Stimulated activated CD4-positive, alpha-beta T cell treated with anti-CD3 and anti-CD28 coated beads, TNF-alpha, amount 100 ng/mL, for 48 hours (primary cell): Measurements from ENCODE around the gene UNC79.

ENCODE experiments used
- DNase-seq, 3 donors: peaks; one replicate each; pipeline ENCODE4 v3.0.0-alpha.2; 2020; ENCODE audit warnings: low read depth in 3 of 3

UNC79 gene

DNA sequence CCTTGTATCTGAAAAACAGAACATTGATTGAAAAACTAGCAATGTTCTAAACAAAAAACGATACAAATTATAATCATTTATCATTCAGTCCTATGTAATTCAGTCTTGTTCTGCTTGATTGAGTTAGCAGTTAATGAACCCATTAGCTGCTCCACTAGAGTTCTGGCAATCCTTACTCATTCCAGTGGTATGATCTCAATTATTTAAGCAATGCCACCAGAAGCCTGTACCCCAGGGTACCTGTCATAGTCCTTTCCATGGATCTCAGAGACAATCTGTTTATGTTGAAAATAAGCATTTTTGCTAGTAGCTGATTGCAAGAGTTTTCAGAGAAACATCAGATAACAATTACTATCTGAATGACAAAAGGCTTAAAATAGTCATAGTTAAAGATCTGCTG is 115.9 kb downstream of the UNC79 start:
- no peak for DNase-seq

DNA sequence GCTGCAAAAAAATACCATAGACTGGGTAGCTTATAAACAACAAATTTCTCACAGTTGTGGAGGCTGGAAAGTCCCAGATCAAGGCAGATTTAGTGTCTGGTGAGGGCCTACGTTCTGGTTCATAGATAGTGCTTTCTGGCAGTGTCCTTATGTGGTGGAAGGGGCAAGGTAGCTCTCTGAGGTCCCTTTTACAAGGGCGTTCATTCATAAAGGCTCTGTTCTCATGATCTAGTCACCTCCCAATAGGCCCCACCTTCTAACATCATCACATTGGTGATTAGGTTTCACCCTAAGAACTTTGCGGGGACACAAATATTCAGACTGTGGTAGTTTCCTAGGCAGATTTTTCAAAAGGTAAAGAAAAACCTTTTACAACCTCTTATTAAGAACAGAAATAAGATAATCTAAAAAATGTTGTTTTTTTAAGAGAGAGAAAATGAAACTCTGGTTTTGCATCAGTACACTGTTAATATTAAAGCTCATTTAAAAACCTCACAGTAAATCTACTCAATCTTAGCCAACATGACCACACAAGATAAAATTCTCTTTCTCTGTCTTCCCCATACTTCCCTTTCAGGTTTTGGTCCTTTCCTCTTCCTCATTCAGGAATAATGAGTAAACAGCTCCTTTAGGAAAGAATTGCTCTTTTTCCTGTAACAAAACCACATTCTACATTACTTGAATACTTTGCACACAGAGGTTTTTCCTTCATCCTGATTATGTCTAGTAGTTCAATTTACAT is 117.5 kb downstream of the UNC79 start:
- no peak for DNase-seq

DNA sequence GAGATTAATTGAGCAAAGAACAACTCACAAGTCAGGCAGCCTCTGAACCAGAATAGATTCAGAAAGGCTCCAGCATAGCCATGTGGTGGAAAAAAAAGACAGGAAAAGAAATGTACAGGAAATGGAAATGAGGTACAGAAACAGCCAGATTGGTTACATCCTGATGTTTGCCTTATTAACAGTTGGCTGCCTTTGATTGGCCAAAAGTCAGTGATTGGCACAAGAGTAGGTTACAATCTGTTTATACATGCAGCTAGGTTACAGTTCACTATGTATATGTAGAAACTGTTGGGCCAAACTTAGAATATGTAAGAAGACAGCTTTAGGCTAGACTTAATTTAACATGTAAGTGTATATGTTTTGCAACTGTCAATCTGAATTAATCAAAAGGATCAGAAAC is 118.9 kb downstream of the UNC79 start:
- DNase-seq, result no peak

DNA sequence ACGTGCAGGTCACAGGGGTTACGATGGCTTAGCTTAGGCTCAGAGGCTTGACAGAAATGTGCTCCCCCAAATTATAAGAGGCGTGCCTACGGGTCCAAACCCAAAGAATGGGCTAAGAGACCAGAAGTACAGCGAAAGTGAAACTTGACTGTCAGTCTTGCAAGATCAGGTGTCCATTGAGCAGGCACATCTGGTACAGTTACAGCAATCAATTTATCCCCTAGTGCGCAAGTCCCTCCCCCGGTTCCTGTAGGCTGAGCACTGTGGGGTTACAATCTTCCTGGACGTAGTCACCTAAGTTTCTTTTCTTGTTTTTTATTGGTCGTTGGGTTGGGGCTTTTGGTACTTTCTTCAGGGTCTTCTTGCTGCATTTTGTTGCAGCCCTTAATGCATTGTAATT is 134.2 kb downstream of the UNC79 start:
- DNase-seq, result no peak

DNA sequence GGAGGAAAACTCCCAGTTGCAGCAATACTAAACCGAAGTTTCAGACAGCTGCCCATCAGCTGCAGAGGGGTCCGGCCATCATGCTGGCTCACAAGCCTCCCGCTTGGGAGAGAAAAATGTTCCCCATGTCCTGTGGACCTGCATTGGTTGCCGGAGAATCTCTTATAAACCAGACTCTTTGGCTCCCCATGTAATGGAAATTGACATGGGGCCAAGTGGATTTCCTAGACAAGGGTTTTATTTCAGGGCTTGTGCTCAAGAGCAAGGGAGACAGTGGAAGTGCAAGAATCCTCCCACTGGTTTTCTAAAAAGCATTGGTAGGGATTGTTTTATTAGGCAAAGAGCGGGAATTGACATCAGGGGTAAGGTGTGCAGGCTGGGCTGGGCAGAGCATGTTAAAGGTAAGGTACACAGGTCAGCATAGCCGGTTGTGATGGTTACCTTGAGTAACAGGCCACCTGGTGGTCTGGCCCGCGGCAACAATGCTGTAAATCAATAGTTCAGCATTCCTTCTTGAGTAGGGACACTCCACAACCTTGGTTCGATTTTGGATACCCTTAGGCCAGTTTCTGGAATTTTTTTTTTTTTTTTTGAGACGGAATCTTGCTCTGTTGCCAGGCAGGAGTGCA is 135.4 kb downstream of the UNC79 start:
- no peak for DNase-seq

DNA sequence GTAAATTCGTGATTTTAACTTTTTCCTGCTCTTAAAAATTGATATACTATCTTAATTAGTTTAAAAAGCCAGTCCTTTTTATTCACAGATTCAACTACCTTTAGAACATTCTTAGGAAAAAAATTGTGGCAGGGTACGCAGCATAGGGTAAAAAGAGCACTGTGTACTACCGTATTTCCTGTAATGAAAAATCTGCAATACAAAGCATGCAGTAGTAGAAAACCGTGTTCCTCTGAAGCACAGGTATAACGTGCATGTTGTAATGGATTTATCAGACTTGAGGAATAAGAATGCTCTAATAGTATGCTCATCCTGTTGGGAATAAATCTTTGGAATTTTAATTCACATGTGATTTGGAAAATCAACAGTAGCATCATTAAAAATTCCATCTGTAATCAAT is 140.5 kb downstream of the UNC79 start:
- DNase-seq, result no peak

DNA sequence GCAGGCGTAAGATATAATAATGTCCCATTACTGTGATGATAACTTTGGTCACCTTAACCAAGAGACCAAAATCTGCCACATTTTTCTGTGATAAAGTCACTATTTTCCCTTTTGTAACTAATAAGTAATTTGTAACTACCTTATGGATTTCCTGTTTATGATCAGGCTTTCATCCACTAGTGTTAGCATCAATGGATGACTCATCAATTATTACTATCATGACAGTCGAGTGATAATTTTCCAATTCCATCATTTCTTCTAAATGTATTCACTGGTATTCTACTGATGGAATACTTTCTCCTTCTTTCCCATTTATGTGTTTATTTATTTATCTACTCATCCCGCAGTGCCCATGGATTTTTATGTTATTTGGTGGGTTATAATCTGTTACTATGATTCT is 148.4 kb downstream of the UNC79 start:
- no peak for DNase-seq

DNA sequence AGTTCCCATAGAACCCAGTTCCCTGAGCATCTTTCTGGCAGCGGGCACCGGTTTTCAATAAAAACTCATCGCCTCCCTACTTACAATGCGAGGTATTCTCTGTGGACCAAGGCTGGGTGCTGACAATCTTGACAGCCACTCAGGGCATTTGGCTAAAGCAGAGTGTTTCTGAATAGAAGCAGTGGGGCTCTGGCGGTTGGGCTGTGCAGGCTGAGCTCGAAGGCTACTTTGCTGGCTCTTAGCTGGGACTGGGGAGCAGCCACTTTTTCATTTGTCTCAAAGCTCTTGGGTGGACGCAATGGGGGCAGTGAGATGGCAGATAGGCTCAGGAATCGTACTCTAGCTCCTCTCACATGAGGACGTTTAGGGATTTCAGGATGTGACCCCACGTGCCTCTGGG is 151.8 kb downstream of the UNC79 start:
- no peak for DNase-seq

DNA sequence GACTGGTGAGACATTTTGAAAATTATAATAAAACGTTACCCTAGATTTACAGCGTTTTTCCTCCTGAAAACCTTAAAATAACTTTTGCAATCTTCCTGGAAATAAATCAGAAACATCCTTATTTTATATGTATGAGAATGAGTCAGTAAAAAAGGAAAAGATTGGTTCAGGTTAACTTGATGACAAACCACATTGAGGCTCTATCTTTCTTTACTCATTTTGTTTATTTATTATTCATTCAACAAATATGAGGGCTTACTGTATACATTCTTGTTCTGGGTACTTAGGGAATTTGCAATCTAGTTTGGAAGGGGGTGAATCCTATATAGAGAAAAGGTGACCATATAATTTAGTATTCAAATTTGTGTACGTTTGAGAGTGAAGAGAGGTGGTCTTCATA is 156.6 kb downstream of the UNC79 start:
- no peak for DNase-seq

DNA sequence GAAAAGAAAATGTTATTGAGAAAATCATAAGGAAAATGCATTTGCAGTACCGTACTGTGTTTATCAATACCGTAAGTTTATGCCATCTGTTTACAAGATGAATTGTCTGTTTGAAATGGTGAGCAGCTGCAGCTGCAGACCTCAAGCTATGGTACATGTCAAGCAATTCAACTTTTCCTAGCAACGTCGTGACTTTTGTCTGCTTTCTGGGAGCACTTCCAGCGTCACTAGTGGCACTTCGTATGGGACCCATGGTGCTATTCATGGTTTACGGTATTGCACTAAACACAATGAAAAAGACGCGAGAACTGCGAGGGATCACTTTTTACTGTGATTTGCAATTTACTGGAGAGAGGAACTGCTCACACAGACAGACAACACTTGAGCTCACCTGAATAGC is 160.8 kb downstream of the UNC79 start:
- DNase-seq, result no peak

DNA sequence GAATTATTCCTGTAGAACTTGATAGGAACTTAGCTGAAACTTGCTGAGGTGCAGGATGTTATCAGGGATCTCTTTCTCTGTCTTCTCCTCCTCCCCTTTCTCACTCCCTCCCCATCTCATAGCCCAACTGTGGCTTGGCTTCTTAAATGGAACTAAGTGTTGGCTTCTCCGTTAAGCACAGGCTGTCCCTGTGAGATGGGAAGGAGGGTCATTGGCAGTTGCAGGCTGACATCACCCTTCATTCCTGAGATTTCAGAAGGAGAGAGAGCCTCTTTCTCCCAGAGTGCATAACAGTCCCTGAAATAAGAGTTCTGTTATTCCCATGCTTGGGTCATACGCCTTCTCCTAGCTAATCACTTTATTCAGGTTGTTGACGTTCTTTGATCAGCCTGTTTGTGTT is 162.0 kb downstream of the UNC79 start:
- DNase-seq, result no peak

DNA sequence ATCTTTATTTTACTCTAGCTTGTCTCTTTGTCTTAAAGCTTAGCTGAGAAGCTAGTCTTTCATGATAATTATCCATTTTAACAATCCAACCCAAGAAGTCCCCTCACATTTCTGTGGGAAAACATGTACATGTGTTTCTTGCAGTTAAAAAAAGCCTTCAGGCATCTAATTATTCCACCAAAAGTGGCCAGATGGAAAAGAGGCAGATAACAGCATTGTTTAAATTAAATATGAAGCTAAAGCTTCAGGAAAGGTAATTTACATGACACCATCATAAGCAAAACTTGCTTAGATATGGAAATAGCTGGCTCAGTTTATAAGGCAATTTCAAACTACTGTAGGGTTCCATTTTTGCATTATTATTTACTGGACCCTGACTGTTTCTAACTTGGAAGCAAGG is 175.4 kb downstream of the UNC79 start:
- DNase-seq, result no peak

DNA sequence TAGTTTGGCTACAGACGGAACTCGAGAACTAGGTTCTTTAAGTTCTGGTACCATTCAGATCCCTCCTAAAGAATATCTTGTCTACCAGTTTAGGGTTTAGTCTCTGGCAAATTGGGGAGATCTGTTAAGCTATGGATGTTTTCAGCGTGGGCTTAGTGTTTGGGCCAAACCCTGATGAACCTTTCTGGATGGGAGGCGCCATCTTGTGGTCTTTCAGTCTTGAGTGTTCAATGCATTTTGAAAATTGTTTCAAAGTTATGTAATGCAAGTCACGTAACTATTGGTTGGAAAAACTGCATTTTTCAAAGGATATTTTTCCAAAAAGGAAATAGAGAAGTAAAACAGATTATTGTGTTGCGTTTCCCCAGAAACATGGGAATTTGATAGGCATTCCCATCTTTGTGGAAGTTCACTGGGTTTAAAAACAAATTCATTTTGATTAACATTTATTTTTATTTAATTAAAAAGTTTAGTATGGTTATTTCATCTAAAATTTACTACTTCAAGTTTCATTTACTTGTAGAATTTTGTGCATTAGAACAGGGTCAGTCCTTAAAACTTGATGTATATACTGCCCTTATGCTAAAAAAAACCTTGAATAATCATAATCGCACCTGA is 188.5 kb downstream of the UNC79 start:
- no peak for DNase-seq

DNA sequence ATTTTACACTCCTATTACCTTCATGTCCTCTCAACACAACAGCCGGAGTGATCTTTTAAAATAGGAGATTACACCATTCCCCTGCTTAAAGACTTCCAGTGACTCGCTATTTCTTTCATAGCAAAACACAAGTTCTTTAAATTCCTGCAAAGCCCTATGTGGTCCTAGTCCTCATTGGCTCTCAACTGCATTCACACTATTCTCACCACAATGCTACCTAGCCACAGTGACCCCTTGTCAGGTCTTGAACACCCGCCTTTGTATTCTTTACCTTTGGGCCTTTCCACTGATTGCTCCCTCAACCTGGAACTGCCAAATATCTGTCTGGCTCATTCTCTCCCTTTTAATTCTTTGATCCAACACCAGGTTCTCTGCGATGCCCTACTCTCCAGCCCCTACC is 197.3 kb downstream of the UNC79 start:
- DNase-seq, result no peak

DNA sequence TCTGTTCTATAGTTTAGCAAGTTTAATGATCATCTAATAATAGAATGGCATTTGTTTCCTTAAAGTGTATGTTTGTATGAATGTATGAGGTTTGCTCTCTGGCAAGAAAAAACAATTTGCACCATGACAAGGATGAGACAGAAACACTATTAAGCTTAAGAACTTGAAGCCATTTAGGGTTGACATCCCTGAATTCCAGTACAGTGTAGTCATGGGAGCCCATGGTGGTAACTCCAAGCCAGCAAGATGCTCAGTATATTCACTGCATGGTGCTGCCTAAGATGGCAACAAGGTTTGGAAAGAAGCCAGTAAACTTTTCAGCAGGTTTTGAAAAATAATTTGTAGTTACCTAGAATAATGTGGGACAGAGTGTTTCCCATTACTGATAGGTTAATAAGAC is 198.9 kb downstream of the UNC79 start:
- no peak for DNase-seq

DNA sequence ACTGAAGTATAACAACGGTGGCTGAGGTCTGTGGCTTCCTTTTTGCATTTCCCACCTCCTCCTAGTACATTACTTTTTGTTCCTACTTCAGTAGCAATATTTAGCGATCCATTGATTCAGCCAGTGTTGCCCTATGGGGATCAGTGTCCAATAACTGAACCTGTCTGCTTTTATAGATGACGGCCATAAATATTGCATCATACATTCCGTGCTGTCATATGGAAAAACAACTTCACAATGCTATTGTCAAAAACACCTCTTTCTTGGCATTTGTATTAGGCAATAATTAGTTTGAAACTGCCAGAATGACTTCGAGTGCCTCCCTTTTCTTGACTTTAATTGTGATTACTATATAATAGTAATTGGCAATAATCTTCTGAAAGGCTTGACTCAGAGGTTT is 208.1 kb downstream of the UNC79 start:
- DNase-seq, result no peak

DNA sequence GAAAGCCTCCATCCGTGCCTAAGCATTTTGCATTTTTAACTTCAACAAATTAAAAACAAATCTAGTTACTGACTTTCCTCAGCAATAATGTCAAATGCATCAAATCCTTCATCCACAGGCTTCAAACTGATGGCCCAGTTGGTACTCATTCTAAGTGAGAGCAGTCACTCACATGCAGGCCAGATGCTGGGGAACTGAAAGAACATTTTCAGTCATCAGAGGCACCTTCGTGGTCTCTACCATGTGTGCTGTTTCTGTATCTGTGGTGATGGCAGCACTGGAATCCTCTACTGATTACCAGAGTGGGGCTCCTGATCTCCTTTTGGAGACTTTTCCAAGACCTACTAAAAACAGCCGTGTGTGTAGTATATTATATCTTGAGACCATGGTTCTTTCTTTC is 212.4 kb downstream of the UNC79 start:
- no peak for DNase-seq

DNA sequence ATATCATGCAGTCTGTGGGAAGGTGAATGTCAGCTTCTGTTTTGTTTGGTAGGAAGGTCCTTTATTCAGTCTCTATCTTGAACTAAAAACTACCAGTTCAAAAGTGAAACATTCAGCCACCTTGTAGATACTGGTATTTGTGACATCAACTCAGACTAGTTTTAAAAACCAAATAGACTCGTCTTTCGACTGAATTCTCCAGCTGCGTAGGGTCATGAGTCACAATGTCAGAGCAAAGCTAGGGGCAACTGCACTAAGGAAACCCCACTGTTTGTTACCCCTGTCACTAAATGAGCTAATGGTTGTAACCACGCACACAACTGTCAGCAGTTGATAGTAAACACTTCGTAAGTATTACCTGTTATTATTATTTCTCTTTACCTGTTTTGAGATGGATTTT is 212.9 kb downstream of the UNC79 start:
- no peak for DNase-seq

DNA sequence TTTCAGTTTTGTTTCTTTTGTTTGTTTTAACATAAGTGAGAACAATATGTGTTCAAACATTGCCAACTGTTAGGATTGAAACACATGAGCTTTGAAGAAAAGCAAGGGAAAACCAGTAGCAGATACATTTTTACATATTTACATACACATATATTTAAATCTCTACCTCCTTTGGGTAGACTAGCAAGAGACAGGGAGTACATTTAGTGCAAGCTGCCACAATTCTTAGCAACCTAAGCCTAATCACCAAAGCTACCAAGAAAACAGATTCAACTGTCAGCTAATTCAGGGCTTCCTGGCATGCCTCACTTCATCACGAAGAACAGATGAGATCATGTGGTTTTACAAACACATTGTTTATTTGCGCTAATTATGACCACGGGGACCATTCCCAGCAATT is 214.5 kb downstream of the UNC79 start:
- no peak for DNase-seq

DNA sequence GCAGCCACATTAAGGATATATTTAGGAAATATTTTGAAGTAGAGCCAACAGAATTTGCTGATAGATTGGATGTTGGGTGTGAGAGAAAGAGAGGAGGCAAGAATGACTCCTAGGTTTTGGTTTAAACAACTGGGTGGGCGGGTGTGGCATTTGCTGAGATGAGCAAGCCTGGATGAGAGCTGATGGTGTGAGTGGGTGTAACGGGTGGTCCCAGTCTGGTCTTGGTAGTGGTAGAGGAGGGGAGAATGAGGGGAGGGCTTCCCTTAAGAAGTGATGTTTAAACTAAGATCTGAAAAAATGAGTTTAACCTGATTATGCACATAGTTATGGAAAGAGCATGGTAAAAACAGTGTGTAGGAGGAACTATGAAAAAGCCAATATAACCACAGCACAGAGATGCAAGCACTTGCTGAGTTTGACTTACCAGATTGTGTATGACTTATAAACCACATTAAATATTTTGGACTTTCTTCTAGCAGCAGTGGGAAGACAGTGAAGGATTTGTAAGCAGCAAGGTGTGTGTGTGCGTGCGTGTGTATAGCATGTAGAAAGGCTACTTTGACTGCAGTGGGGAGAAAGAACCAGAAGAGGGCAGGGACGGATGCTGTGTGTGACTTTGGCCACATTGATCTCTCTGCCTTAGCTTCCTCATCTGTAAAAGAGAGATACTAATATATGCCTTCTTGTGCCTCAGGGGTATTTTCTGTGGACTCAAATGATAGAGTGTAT is 217.9 kb downstream of the UNC79 start:
- DNase-seq, result peak in 2 of 3 donors; percentile 15 to 26

DNA sequence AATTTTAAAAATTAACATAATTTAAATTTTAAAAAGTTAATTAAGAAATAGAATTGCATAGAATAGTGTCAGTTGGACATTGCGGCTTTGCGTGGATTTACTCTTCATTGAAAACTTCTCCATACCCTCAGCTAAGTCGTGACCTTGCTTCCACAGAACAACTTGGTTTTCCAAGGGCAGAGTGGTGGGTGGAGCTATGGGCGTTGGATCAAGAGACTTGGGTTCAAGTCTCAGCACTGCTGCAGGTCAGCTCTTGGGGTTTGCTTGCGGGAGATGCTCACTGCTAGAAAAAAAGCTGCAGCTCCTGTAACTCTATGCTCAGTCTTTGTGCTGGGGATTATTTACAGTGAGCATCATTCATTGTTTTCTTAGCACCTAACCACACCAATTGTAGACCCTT is 223.9 kb downstream of the UNC79 start:
- DNase-seq, result no peak

DNA sequence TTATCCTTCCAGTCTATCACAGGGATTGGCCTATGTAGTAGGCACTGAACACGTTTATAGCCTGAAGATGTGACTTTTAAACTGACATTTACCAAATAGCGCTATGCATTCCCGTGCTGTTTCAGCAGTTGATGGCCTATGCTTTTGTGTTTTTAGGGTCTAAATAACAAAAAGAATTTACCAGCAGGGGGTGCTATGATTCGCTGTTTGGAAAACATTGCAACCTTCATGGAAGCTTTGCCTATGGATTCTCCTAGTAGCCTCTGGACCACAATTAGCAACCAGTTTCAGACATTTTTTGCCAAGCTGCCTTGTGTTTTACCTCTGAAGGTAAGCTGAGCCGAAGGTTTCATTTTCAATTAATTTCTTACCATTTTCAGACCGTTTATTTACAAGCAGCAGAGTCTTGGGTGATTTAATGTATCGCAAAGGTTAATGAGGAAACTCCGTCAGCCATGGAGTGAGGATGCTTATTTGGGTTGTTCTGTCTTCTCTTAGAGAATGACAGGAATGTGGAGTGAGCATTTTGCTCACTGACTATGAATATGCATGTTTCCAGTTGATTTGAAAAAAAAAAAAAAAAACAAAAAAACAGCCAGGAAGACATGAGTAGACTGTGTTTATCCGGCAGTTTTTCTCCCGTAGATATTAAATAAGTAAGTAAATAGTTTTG is 224.5 kb downstream of the UNC79 start:
- DNase-seq, result no peak
